Effector CD4-positive, alpha-beta T cell (primary cell): ENCODE measurements around the gene DPP4.

Experiments used
- DNase-seq: peaks from one replicate; pipeline ENCODE4 v3.0.0-alpha.2; 2020

Gene DPP4

GRCh38 chr2:161947406-161947805 is 126.6 kb downstream of the DPP4 start:
- DNase-seq, result no peak

DNA sequence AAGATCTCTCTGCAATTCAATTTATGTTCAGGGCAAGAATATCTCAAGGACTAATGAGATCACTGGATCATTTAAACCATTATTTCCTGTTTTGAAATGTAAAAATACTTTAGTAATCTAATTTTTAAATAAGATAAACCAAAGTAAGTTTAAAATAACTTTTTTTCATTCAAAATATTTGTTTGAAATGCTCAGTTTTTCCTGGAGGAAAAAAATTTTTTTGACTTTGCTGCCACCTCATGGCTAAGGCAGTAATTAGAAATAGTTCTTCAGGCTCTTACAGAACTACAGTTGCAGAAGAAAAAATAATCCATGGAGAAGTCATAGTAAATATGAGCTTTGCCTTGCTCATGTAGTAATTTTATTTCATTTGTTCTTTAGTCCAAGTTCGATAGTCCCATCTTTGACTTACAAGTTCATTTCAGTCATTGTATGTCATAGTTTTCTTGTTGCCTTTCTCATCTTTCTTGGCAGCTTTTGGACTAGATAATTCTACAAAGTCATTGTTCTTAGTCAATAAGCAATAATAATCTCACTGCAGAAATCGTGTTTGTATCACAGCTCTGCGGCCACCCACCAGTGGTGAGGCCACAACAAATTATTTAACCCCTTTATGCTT is 127.4 kb downstream of the DPP4 start:
- DNase-seq, result no peak

- DNase-seq, result no peak
These were observed 131.0 kb downstream of the DPP4 start for GRCh38 chr2:161943011-161943410.
